Mesendoderm (in vitro differentiated cells): Measurements from ENCODE around the gene TUSC7.

Experiments used
- DNase-seq: peaks from one replicate; pipeline ENCODE4 v3.0.0; 2013
- H2AK5ac ChIP-seq: 2 replicates; pipeline ENCODE4 v1.6.1; 2013; ENCODE audit warnings: low read length, inconsistent platforms
- H2BK120ac ChIP-seq: 2 replicates; pipeline ENCODE4 v1.6.1; 2013; ENCODE audit warnings: low read depth, mild to moderate bottlenecking, low read length, moderate library complexity, mixed read lengths
- H2BK15ac ChIP-seq: replicated peaks from 2 replicates; pipeline ENCODE4 v1.6.1; 2013; ENCODE audit warnings: low read depth, mild to moderate bottlenecking, moderate library complexity
- H2BK5ac ChIP-seq: 2 replicates; pipeline ENCODE4 v1.6.1; 2013; ENCODE audit warnings: low read length, inconsistent platforms
- H3K18ac ChIP-seq: 2 replicates; pipeline ENCODE4 v1.6.1; 2013; ENCODE audit warnings: mild to moderate bottlenecking, low read length, mixed read lengths
- H3K23ac ChIP-seq: one replicate; pipeline ENCODE4 v1.6.1; 2013; ENCODE audit warnings: low read length
- H3K27ac ChIP-seq: 2 replicates; pipeline ENCODE4 v1.5.1; 2013; ENCODE audit warnings: low read depth, mild to moderate bottlenecking, inconsistent platforms, low read length, moderate library complexity
- H3K27me3 ChIP-seq: 2 replicates; pipeline ENCODE4 v1.6.1; 2013; ENCODE audit warnings: low read length, control low read depth, mild to moderate bottlenecking, inconsistent platforms; ENCODE audit not compliant: insufficient read depth, poor library complexity
- H3K36me3 ChIP-seq: 2 replicates; pipeline ENCODE4 v1.6.1; 2013; ENCODE audit warnings: low read length, inconsistent platforms; ENCODE audit not compliant: control insufficient read depth, insufficient read depth
- H3K4ac ChIP-seq: one replicate; pipeline ENCODE4 v1.6.1; 2013; ENCODE audit warnings: low read depth, mild to moderate bottlenecking, low read length, moderate library complexity
- H3K4me1 ChIP-seq: 2 replicates; pipeline ENCODE4 v1.6.1; 2013; ENCODE audit warnings: low read depth, low read length, inconsistent platforms; ENCODE audit not compliant: control insufficient read depth
- H3K4me2 ChIP-seq: 2 replicates; pipeline ENCODE4 v1.6.1; 2013; ENCODE audit warnings: low read length
- H3K4me3 ChIP-seq: 2 replicates; pipeline ENCODE4 v1.5.1; 2013; ENCODE audit warnings: mild to moderate bottlenecking, low read length
- H3K56ac ChIP-seq: one replicate; pipeline ENCODE4 v1.6.1; 2013; ENCODE audit warnings: low read length
- H3K79me1 ChIP-seq: 2 replicates; pipeline ENCODE4 v1.6.1; 2013; ENCODE audit warnings: low read length, inconsistent platforms
- H3K79me2 ChIP-seq: 2 replicates; pipeline ENCODE4 v1.6.1; 2013; ENCODE audit warnings: mild to moderate bottlenecking, low read length; ENCODE audit not compliant: control insufficient read depth, insufficient read depth
- H3K9ac ChIP-seq: 2 replicates; pipeline ENCODE4 v1.6.1; 2013; ENCODE audit warnings: low read length, inconsistent platforms
- H4K5ac ChIP-seq: one replicate; pipeline ENCODE4 v1.6.1; 2013; ENCODE audit warnings: low read length
- H4K8ac ChIP-seq: one replicate; pipeline ENCODE4 v1.6.1; 2013; ENCODE audit warnings: low read depth, mild to moderate bottlenecking, control low read depth, low read length, moderate library complexity
- WGBS: extraction: QIAGEN DNeasy Blood & Tissue Kit; methylation state at CpG from one replicate; pipeline ENCODE4 v1.1.7; 2013; ENCODE audit warnings: low lambda C conversion rate, missing lambda C conversion rate; ENCODE audit not compliant: insufficient coverage; ENCODE audit errors: extremely low coverage; 5-methylcytosine and 5-hydroxymethylcytosine counted together

Gene TUSC7

GRCh38 chr3:116707531-116707930, 2.0 kb upstream of the TUSC7 start:
- no peak overlapping the region for H2BK5ac ChIP-seq
- H3K56ac ChIP-seq: no peak overlapping the region
- H2BK120ac ChIP-seq: no peak overlapping the region
- H3K4me1 ChIP-seq: peaks cover 2% of the 10 kb centered on the region
- no peak for DNase-seq
- no peak overlapping the region for H3K23ac ChIP-seq
- H3K9ac ChIP-seq: no peak overlapping the region
- no peak overlapping the region for H4K5ac ChIP-seq
- H3K36me3 ChIP-seq: no peaks in the 10 kb centered on the region
- H3K4ac ChIP-seq: no peak overlapping the region
- H3K79me1 ChIP-seq: no peaks in the 10 kb centered on the region
- no peak overlapping the region for H3K18ac ChIP-seq
- no peak overlapping the region for H2BK15ac ChIP-seq
- no peak overlapping the region for H4K8ac ChIP-seq
- no peak overlapping the region for H3K4me2 ChIP-seq
- H3K4me3 ChIP-seq: no peak overlapping the region
- no peaks in the 10 kb centered on the region for H3K79me2 ChIP-seq
- H3K27ac ChIP-seq: no peak overlapping the region
- WGBS: no CpG with 5 or more reads among the region's 3 CpGs
- no peak overlapping the region for H2AK5ac ChIP-seq
- no peaks in the 10 kb centered on the region for H3K27me3 ChIP-seq

DNA sequence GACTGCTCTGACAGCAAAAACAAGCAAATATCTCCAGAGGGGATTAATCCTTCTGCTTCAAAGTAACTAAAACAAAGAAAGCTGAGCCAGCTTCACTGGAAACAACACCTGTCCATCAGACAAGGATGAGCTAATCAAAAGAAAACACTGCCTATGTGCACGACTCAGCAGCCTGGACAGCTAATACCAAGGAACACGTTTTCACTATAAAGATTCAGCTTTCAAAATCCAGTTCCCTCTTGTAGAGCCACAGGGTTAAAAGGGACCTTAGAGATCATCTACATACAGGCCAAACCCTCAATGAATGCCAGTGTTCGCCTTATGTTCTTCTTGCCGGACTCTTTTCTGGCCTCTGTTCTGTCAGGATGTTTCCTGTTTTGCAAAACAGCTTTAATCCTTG, 6.9 kb downstream of the TUSC7 start:
- no peak overlapping the region for H2BK15ac ChIP-seq
- H3K36me3 ChIP-seq: no peaks in the 10 kb centered on the region
- no peaks in the 10 kb centered on the region for H3K79me2 ChIP-seq
- H3K56ac ChIP-seq: no peak overlapping the region
- peaks cover 7% of the 10 kb centered on the region for H3K4me1 ChIP-seq
- no peak overlapping the region for H3K18ac ChIP-seq
- H3K79me1 ChIP-seq: no peaks in the 10 kb centered on the region
- H2BK120ac ChIP-seq: no peak overlapping the region
- H4K5ac ChIP-seq: no peak overlapping the region
- H3K4me3 ChIP-seq: no peak overlapping the region
- H3K4me2 ChIP-seq: no peak overlapping the region
- H2BK5ac ChIP-seq: no peak overlapping the region
- H4K8ac ChIP-seq: no peak overlapping the region
- H3K4ac ChIP-seq: no peak overlapping the region
- no peak overlapping the region for H3K27ac ChIP-seq
- no peak overlapping the region for H3K23ac ChIP-seq
- no peak overlapping the region for H3K9ac ChIP-seq
- H3K27me3 ChIP-seq: no peaks in the 10 kb centered on the region
- H2AK5ac ChIP-seq: no peak overlapping the region
- WGBS: no CpG with 5 or more reads among the region's 4 CpGs
- DNase-seq: peak; percentile 53

- no peak overlapping the region for H3K23ac ChIP-seq
- peak; percentile 85 for DNase-seq
- no peak overlapping the region for H2AK5ac ChIP-seq
- H3K27ac ChIP-seq: no peak overlapping the region
- no peak overlapping the region for H2BK5ac ChIP-seq
- no peak overlapping the region for H3K18ac ChIP-seq
- H3K27me3 ChIP-seq: no peaks in the 10 kb centered on the region
- H3K79me1 ChIP-seq: no peaks in the 10 kb centered on the region
- H3K4me3 ChIP-seq: no peak overlapping the region
- no peaks in the 10 kb centered on the region for H3K36me3 ChIP-seq
- H2BK15ac ChIP-seq: no peak overlapping the region
- WGBS: no CpG with 5 or more reads among the region's 1 CpG
- no peaks in the 10 kb centered on the region for H3K79me2 ChIP-seq
- H3K4me1 ChIP-seq: peaks cover 5% of the 10 kb centered on the region
- H3K9ac ChIP-seq: no peak overlapping the region
- H3K56ac ChIP-seq: no peak overlapping the region
- H3K4me2 ChIP-seq: no peak overlapping the region
- no peak overlapping the region for H4K5ac ChIP-seq
- no peak overlapping the region for H4K8ac ChIP-seq
- no peak overlapping the region for H2BK120ac ChIP-seq
- H3K4ac ChIP-seq: no peak overlapping the region
Measured at GRCh38 chr3:116717566-116717965, 8.0 kb downstream of the TUSC7 start.

DNA sequence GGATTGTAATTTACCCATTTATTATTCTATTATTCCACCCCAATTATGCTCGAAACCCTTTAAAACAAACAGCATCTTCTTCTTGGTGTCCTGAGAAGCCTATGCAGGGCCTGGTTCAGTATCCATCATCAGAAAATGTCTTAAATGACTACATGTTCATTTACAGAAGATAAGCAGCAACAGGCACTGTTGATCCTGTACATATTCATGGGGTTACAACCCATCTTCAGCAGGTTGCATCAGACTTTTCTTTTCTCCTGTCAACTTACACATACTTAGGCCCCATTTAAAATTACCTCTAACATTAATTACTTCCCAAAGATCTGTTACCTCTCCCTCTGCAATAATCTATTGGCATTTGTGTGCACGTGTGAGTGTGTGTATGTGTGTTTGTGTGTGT, 18.9 kb downstream of the TUSC7 start:
- Histone ChIP-seq H4K5ac (no peak overlapping the region), H3K56ac (no peak overlapping the region), H2BK5ac (no peak overlapping the region), H3K4me1 (no peaks in the 10 kb centered on the region), H3K18ac (no peak overlapping the region), H3K27me3 (no peaks in the 10 kb centered on the region), H3K4me2 (no peak overlapping the region), H2BK15ac (no peak overlapping the region), H3K79me1 (no peaks in the 10 kb centered on the region), H2BK120ac (no peak overlapping the region), H3K27ac (no peak overlapping the region), H2AK5ac (no peak overlapping the region), H3K36me3 (no peaks in the 10 kb centered on the region), H3K23ac (no peak overlapping the region), H3K9ac (no peak overlapping the region), H4K8ac (peak overlapping the region; percentile 28), H3K4ac (no peak overlapping the region), H3K79me2 (no peaks in the 10 kb centered on the region), H3K4me3 (no peak overlapping the region)
- no CpG with 5 or more reads among the region's 2 CpGs for WGBS
- no peak for DNase-seq

- H4K5ac ChIP-seq: no peak overlapping the region
- no peak overlapping the region for H2BK120ac ChIP-seq
- no peak overlapping the region for H3K4me3 ChIP-seq
- H3K4me2 ChIP-seq: no peak overlapping the region
- no peak overlapping the region for H3K56ac ChIP-seq
- no peak overlapping the region for H3K18ac ChIP-seq
- no peak overlapping the region for H2BK15ac ChIP-seq
- no peak overlapping the region for H4K8ac ChIP-seq
- no peaks in the 10 kb centered on the region for H3K79me2 ChIP-seq
- no peak overlapping the region for H3K23ac ChIP-seq
- H3K4me1 ChIP-seq: no peaks in the 10 kb centered on the region
- H3K79me1 ChIP-seq: no peaks in the 10 kb centered on the region
- DNase-seq: peak; percentile 36
- WGBS: no CpG with 5 or more reads among the region's 2 CpGs
- H2BK5ac ChIP-seq: no peak overlapping the region
- no peak overlapping the region for H3K27ac ChIP-seq
- no peak overlapping the region for H3K4ac ChIP-seq
- H2AK5ac ChIP-seq: no peak overlapping the region
- H3K27me3 ChIP-seq: no peaks in the 10 kb centered on the region
- H3K36me3 ChIP-seq: no peaks in the 10 kb centered on the region
- H3K9ac ChIP-seq: no peak overlapping the region
Measured at GRCh38 chr3:116734243-116734642, 24.7 kb downstream of the TUSC7 start.

DNA sequence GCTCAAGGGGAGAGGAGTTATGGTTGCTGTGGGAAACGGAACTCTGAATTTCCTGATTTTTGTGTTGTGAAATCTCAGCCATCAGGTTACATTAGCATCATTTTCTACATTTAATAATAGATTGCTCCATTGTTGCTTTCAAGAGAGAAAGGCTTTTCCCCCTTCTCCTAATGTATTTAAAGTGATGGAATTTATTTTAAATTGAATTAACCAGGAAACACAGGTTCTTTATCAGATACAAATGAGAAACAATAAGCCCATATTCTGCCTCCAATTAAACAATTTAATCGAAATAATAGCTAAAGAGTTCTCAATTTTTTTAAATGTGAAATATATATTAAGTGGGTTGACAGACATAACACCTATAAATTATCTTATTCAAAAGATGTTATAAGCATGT, 30.1 kb downstream of the TUSC7 start:
- Histone ChIP-seq H3K27ac (no peak overlapping the region), H3K4me3 (no peak overlapping the region), H3K4ac (no peak overlapping the region), H4K8ac (no peak overlapping the region), H3K79me2 (no peaks in the 10 kb centered on the region), H4K5ac (no peak overlapping the region), H2AK5ac (no peak overlapping the region), H3K27me3 (no peaks in the 10 kb centered on the region), H3K4me1 (peaks cover 3% of the 10 kb centered on the region), H3K23ac (no peak overlapping the region), H3K9ac (no peak overlapping the region), H2BK5ac (no peak overlapping the region), H3K18ac (no peak overlapping the region), H2BK120ac (no peak overlapping the region), H3K36me3 (no peaks in the 10 kb centered on the region), H3K4me2 (no peak overlapping the region), H3K79me1 (no peaks in the 10 kb centered on the region), H2BK15ac (no peak overlapping the region), H3K56ac (no peak overlapping the region)
- DNase-seq: no peak
- no CpG with 5 or more reads among the region's 2 CpGs for WGBS
